Kidney (tissue), 14 donors: ENCODE measurements around the gene SRPK2. TPM values are rescaled to one million over a fixed set of nuclear protein-coding genes. Genes with fewer than 3 reads are reported as not detected.

Experiments used
- DNase-seq, 5 donors: peaks; one replicate each; pipeline ENCODE4 v3.0.0-alpha.2; 2013 to 2020
- FAIRE-seq: peaks from 2 replicates; lab custom pipeline; 2012; peaks lifted over from hg19 to GRCh38; lab: Jason Lieb, UNC
- H3K27ac ChIP-seq, 2 donors: one replicate each; pipeline ENCODE4 v1.7.0; 2013; ENCODE audit warnings: low read depth in 2 of 2, low read length in 2 of 2, inconsistent platforms in 1 of 2
- H3K27me3 ChIP-seq: one replicate; pipeline ENCODE4 v1.7.1; 2013; ENCODE audit warnings: low read length, inconsistent platforms; ENCODE audit not compliant: control insufficient read depth, insufficient read depth
- H3K36me3 ChIP-seq, 3 donors: one replicate each; pipeline versions ENCODE4 v1.7.0 to v1.7.1; 2013; ENCODE audit warnings: low read length in 3 of 3, control low read depth in 1 of 3, inconsistent platforms in 1 of 3; ENCODE audit not compliant: insufficient read depth in 3 of 3, control insufficient read depth in 2 of 3
- H3K4me1 ChIP-seq, 3 donors: one replicate each; pipeline versions ENCODE4 v1.7.0 to v1.7.1; 2013; ENCODE audit warnings: low read length in 3 of 3, inconsistent platforms in 1 of 3, low read depth in 1 of 3; ENCODE audit not compliant: control insufficient read depth in 2 of 3, insufficient read depth in 2 of 3
- H3K4me3 ChIP-seq, 3 donors: one replicate each; pipeline versions ENCODE4 v1.7.0 to v1.8.1; 2013; ENCODE audit warnings: low read length in 3 of 3, control low read depth in 1 of 3, inconsistent platforms in 1 of 3
- H3K9ac ChIP-seq, 3 donors: one replicate each; pipeline versions ENCODE4 v1.7.0 to v1.7.1; 2013; ENCODE audit warnings: low read length in 3 of 3, control low read depth in 1 of 3, inconsistent platforms in 1 of 3
- H3K9me3 ChIP-seq, 3 donors: one replicate each; pipeline versions ENCODE4 v1.7.0 to v1.7.1; 2013; ENCODE audit warnings: low read length in 3 of 3, control low read depth in 1 of 3, inconsistent platforms in 1 of 3; ENCODE audit not compliant: control insufficient read depth in 2 of 3, insufficient read depth in 1 of 3
- CTCF ChIP-seq: IDR thresholded peaks from 3 replicates; pipeline ENCODE4 v1.5.1; 2012; ENCODE audit warnings: mild to moderate bottlenecking, moderate library complexity, borderline replicate concordance; ENCODE audit not compliant: insufficient read depth; ENCODE audit errors: extremely low read depth
- intact Hi-C: fragments of 100-400 bp; cut with DNase I; formaldehyde crosslinking; loops from one replicate; pipeline ENCODE4 v1.11.1; 2022
- polyA plus RNA-seq: library from polyadenylated mRNA; stranded (reverse); fragments of 350-450 nt; fragmentation: Illumina TruSeq; extraction: RNeasy Lipid Tissue Mini Kit (QIAGEN cat#74804); gene quantifications from one replicate; pipeline ENCODE4 v1.2.3, GENCODE V29; 2014; ENCODE audit warnings: low read depth, low replicate concordance; ENCODE audit not compliant: insufficient read depth
- total RNA-seq: library from RNA; stranded (reverse); fragmentation: NEBNext Ultra II Directional; extraction: Animal tissue kit (Norgen Biotek cat#: 25700); gene quantifications from one replicate; pipeline ENCODE4 v1.2.1, GENCODE V29; 2021
- donor health status: control.
- donor health status: control.
- donor health status: control.
- donor health status: control.
- donor health status: control.
- donor health status: DM: yes; HTN: yes; CAD: no.
- donor health status: Normal renal cell carcinoma (clear cell type).

SRPK2 gene
- total and polyA plus RNA-seq, 2 donors from 2014 or later = 9.9 to 43.1 TPM

- TF ChIP-seq CTCF = no peak
- no peak overlapping the region for H3K27ac ChIP-seq
- no peaks in the 10 kb centered on the region for H3K9me3 ChIP-seq
- DNase-seq (no peak), FAIRE-seq (no peak)
- peaks cover 0 to 3% (median 0%) of the 10 kb centered on the region in 3 donors for H3K4me1 ChIP-seq
- H3K27me3 ChIP-seq = no peaks in the 10 kb centered on the region
- intact Hi-C loops = no loop called here
- H3K36me3 ChIP-seq = no peaks in the 10 kb centered on the region
- no peak overlapping the region for H3K9ac ChIP-seq
- H3K4me3 ChIP-seq = no peak overlapping the region
These were observed 43.7 kb downstream of the SRPK2 start for GRCh38 chr7:105345003-105345402.

GRCh38 chr7:105339404-105340323, 49.1 kb downstream of the SRPK2 start:
- H3K36me3 ChIP-seq = no peaks in the 10 kb centered on the region
- no peaks in the 10 kb centered on the region for H3K4me1 ChIP-seq
- no peak overlapping the region for H3K27ac ChIP-seq
- FAIRE-seq (no peak), DNase-seq (no peak)
- TF ChIP-seq CTCF = no peak
- H3K27me3 ChIP-seq = no peaks in the 10 kb centered on the region
- H3K9me3 ChIP-seq = no peaks in the 10 kb centered on the region
- no peak overlapping the region for H3K4me3 ChIP-seq
- intact Hi-C loops = no loop called here
- H3K9ac ChIP-seq = no peak overlapping the region

GRCh38 chr7:105337529-105337928, 51.2 kb downstream of the SRPK2 start:
- no peak for FAIRE-seq
- Histone ChIP-seq H3K36me3 (no peaks in the 10 kb centered on the region), H3K27ac (no peak overlapping the region), H3K9ac (no peak overlapping the region), H3K4me1 (no peaks in the 10 kb centered on the region), H3K4me3 (no peak overlapping the region), H3K27me3 (no peaks in the 10 kb centered on the region), H3K9me3 (no peaks in the 10 kb centered on the region)
- DNase-seq = no peak
- intact Hi-C loops = no loop called here
- no peak for TF ChIP-seq CTCF
